ENCODE data around the gene OLFML1.

DNA sequence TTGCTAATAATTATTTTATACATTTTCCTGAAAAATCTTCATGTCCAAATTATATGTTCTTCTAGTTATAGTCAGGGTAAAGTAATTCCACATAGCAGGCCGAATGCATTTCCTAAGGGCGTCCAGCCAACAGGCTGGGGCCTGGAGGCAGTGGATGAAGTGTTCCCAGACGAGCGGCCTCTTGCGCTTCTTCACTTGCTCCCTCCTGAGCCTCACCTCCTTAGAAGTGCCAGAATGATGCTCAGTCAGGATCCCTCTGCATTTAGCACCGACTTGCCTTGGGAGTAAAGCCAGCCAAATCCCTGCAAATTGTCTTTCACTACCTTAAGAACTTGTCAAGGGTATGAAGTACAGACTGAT, 1.5 kb downstream of the OLFML1 start:
- TF ChIP-seq POLR2A (IDR thresholded peaks at IDR 0.05; ENCODE audit: low read depth, low read length): no peak
- TF ChIP-seq POLR2AphosphoS5 (IDR thresholded peaks at IDR 0.05; ENCODE audit: low read depth, low read length): no peak
- no peak for TF ChIP-seq TAF1 (IDR thresholded peaks at IDR 0.05; ENCODE audit: low read depth, low read length)
